H54 (cell line): Measurements from ENCODE around the gene RNASE4.
"Not testable (repeated sequence)": the region's sequence is repeated elsewhere in the genome, so short reads cannot be mapped to it uniquely, and the experiment has no call there.

Experiments used
- DNase-seq: peaks from one replicate; pipeline ENCODE4 v3.0.0; 2011; ENCODE audit warnings: low spot score, mixed read lengths; ENCODE audit not compliant: insufficient read length
- FAIRE-seq: peaks from 3 replicates; lab custom pipeline; 2011; peaks lifted over from hg19 to GRCh38; lab: Jason Lieb, UNC
- POLR2A ChIP-seq: IDR thresholded peaks from 2 replicates; pipeline ENCODE4 v1.6.1; 2011; ENCODE audit warnings: low read depth, mild to moderate bottlenecking, low read length

Gene RNASE4

DNA sequence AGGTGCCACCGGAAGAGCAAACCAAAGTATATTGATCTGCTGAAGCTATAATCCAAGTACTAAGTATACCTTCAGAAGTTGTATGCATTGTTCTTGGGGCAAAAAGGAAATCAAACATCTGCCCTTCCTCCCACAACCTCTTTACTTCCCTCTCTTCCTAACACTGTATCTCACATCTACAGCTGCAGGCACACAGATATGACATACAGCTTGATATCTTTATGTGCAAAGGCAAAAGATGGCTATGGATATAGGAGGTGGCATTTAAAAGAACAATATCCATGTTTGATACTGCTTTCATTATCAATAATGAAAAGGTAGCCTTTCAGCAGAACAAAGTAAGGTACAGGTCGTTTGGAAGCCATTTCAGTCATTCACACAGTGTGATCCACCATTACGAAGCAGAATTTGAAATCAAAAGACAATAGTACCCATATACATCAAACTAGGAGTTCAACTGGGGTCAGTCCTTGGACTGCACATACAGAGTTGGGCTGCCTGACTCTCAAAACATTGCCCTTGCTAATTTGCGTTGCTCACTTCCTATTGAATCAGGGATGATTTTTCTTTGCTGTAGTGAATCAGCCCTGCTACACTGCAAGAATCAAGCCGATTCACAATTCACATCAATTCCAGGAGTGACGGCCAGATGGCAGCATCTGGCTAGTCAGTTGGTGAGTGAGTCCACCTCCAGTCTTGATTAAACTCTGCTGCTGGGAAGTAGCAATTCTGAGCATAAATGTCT, 13.1 kb downstream of the RNASE4 start:
- peak; percentile 96 for FAIRE-seq
- no peak for TF ChIP-seq POLR2A
- no peak for DNase-seq

DNA sequence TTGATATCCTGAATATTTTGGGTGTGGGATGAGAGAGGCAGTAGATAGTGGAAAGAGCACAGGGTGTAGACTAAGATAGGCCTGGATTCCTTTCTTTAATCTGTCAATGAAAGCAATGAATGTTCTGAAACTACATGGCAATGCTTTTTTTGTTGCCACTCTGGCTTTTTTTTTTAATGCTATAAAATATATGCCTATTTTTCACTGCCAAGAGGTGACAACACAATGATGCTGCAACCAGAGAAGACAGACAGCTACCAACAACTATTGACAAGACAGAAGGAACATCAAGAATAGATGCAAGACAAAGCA, 13.6 kb downstream of the RNASE4 start:
- no peak for TF ChIP-seq POLR2A
- no peak for FAIRE-seq
- DNase-seq: no peak

GRCh38 chr14:20698934-20699333, 14.6 kb downstream of the RNASE4 start:
- DNase-seq (no peak), FAIRE-seq (no peak)
- TF ChIP-seq POLR2A: no peak

- no peak for FAIRE-seq
- no peak for DNase-seq
- no peak for TF ChIP-seq POLR2A
These were observed 15.6 kb downstream of the RNASE4 start for GRCh38 chr14:20699931-20700330.

GRCh38 chr14:20700965-20701364, 16.6 kb downstream of the RNASE4 start:
- FAIRE-seq: not testable (repeated sequence)

DNA sequence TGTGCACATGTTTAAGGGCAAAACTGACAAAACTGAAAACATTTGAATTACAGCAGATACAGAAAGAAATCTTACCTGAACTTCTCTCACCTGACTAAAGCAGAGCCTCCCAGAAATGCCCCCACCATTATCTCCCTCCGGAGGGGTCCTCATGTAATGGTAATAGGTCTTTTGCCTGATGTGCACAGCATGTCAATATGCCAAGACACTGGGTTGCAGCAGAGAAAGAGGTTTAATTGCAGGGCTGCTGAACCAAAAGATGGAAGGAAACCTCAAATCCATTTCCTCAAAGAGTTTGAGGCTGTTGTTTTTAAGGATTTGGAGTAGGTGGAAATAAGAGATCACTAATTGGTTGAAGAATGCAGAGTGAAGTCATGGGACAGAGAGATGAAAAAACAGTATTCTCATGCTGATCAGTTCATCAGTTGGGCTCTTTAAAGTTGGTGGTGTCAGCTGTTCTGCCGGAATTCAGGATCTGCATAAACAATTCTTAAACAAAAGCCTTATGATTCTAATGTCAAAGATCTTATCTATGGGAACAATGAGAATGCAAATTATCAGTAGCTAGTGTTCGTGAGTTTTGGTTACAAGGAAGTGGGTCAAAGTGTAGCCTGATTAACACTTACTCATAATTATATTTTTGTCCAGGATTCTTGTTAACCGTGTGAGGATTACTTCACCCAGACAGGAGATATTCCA, 22.4 kb downstream of the RNASE4 start:
- DNase-seq: no peak
- no peak for FAIRE-seq
- TF ChIP-seq POLR2A: no peak

More at GRCh38 chr14:20700965-20701364, 16.6 kb downstream of the RNASE4 start:
- DNase-seq: not testable (repeated sequence)

DNA sequence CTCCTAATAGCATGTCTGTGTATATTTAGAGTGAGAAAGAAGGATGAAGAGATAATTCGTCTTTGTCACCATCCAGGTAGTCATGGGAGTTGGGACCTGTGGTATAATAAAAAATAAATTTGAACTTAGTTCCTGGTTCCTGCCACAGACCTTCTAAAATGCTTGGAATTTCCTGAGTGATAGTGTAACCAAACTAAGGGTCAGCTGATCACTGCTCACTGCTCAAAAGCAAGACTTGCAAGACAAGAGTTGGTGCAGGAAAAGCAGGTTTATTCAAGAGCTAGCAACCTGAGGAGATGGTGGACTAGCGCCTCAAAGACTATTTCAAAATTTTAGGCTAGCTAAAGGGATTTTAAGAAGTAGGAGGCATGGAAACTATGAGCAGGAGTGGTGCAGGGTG, 23.3 kb downstream of the RNASE4 start:
- TF ChIP-seq POLR2A: no peak
- FAIRE-seq: no peak

DNA sequence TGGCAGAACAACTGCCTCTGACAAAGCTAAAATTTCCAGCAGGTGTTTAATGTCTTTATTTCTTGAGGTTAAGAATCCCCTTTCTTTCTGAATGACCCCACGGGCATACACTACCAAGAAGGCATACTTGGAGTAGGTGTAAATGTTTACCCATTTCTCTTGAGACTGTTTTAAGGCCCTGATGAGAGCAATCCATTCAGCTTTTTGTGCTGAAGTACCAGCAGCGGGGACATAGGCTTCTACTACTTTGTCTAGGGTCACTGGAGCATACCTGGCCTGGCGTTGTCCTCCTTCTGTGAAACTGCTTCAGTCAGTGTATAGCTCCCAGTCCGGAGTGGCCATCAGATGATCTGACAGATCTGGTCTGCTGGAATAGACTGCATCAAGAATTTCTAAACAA, 26.9 kb downstream of the RNASE4 start:
- DNase-seq (no peak), FAIRE-seq (no peak)
- no peak for TF ChIP-seq POLR2A

More for the DNA sequence above, 23.3 kb downstream of the RNASE4 start:
- DNase-seq: no peak

DNA sequence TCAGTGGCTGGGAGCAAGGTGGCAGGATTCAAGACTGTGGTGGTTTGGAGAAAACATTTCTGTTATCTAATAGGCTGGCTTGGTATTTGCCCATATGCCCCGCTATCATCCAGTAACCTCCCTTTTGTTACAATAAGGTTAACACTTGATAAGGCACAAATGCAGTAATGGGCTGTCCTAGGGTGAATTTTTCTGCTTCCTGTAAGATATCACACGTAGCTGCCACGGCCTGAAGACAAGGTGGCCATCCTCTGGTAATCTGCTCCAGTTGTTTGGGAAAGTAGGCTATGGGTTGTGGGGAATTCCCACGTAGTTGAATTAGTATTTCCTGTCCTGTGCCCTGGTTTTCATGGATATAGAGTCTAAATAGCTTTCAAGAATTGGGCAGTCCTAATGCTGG, 27.3 kb downstream of the RNASE4 start:
- TF ChIP-seq POLR2A: no peak
- DNase-seq: no peak
- no peak for FAIRE-seq

GRCh38 chr14:20712904-20713303, 28.5 kb downstream of the RNASE4 start:
- DNase-seq (no peak), FAIRE-seq (no peak)
- no peak for TF ChIP-seq POLR2A

DNA sequence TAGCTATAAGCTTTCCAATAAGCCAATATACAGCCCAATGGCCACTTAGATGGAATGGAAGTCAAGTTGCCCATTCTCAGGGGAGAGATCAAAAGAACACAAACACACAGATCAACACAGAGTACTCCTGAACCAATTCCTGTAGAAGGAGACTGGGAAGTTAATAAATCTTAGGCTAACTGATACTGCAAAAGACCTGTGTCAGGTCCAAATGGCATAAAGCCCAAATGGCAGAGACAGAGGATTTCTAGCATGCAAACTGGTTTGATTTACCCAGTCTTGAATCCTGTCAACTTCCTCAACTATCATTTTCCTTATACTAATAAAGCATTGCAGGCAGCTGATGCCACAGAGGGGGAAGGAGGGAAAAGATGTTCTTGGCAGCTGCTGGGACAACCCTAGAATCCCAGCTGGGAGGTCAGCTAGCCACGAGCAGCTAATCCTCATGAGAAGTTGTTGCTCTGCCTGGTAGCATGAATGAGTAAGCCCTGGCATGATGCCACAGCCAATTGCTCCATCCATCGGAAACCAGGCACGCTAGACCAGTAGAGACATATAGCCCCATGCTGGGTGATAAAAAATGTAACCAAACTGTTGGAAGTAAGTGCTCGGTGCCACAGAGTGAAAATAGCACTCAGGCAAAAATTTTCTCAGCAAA, 30.4 kb downstream of the RNASE4 start:
- DNase-seq: peak; percentile 63
- no peak for TF ChIP-seq POLR2A
- peak; percentile 64 for FAIRE-seq

DNA sequence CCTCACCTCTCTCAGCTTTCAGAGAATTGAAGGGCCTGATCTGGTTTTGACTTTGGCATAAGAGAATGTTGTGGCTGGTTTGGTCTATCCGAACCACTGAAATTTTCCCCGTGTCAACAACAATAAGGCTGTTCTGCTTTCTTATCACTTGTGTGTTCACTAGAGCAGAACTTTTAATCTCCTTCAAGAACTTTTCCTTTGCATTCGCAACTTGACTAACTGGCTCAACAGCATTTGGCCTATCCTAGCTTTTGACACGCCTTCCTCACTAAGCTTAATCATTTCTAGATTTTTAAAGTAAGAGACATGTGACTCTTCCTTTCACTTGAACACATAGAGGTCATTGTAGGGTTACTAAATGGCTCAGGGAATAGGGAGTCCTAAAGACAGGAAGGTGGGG, 35.4 kb downstream of the RNASE4 start:
- FAIRE-seq: no peak

GRCh38 chr14:20720741-20721140, 36.4 kb downstream of the RNASE4 start:
- no peak for FAIRE-seq
- DNase-seq: no peak
- no peak for TF ChIP-seq POLR2A

More for the DNA sequence above, 35.4 kb downstream of the RNASE4 start:
- TF ChIP-seq POLR2A: no peak
- DNase-seq: no peak

GRCh38 chr14:20722016-20722415, 37.7 kb downstream of the RNASE4 start:
- DNase-seq: no peak
- TF ChIP-seq POLR2A: no peak
- FAIRE-seq: no peak
